Osteoblast (primary cell): ENCODE data around the gene TTC28. TPM values are rescaled to one million over a fixed set of nuclear protein-coding genes. Genes with fewer than 3 reads are reported as not detected.

Source experiments
- DNase-seq: peaks from one replicate; pipeline ENCODE4 v3.0.0; 2011; ENCODE audit warnings: low spot score, mixed read lengths; ENCODE audit not compliant: insufficient read length; ENCODE audit errors: missing footprints
- H2AFZ ChIP-seq: 2 replicates; pipeline ENCODE4 v1.6.0; 2011; ENCODE audit warnings: mild to moderate bottlenecking, low read length
- H3K27ac ChIP-seq: 2 replicates; pipeline ENCODE4 v1.5.1; 2011; ENCODE audit warnings: mild to moderate bottlenecking, low read depth, low read length, moderate library complexity
- H3K27me3 ChIP-seq: 2 replicates; pipeline ENCODE4 v1.6.0; 2012; ENCODE audit warnings: mild to moderate bottlenecking, control low read depth, inconsistent platforms, low read length, moderate library complexity; ENCODE audit not compliant: insufficient read depth
- H3K36me3 ChIP-seq: 2 replicates; pipeline ENCODE4 v1.5.1; 2011; ENCODE audit warnings: mild to moderate bottlenecking, low read length, control low read depth, moderate library complexity; ENCODE audit not compliant: insufficient read depth
- H3K4me1 ChIP-seq: 2 replicates; pipeline ENCODE4 v1.5.1; 2011; ENCODE audit warnings: mild to moderate bottlenecking, low read length, control low read depth, moderate library complexity; ENCODE audit not compliant: insufficient read depth
- H3K4me2 ChIP-seq: 2 replicates; pipeline ENCODE4 v1.6.0; 2011; ENCODE audit warnings: mild to moderate bottlenecking, low read length; ENCODE audit not compliant: insufficient read depth
- H3K4me3 ChIP-seq: fragments of 200-600 bp; sonication (generic); 3 replicates; pipeline ENCODE4 v1.5.1; 2012; ENCODE audit warnings: mild to moderate bottlenecking, low read length, inconsistent platforms; ENCODE audit not compliant: insufficient read depth
- H3K79me2 ChIP-seq: 2 replicates; pipeline ENCODE4 v1.6.0; 2012; ENCODE audit warnings: mild to moderate bottlenecking, low read length, control low read depth, inconsistent platforms; ENCODE audit not compliant: insufficient read depth
- H3K9me3 ChIP-seq: 2 replicates; pipeline ENCODE4 v1.5.1; 2011; ENCODE audit warnings: low read depth, low read length, control low read depth
- H4K20me1 ChIP-seq: 2 replicates; pipeline ENCODE4 v1.6.0; 2012; ENCODE audit warnings: mild to moderate bottlenecking, low read length, control low read depth; ENCODE audit not compliant: insufficient read depth
- CTCF ChIP-seq: IDR thresholded peaks from 2 replicates; pipeline ENCODE4 v1.5.1; 2011; ENCODE audit warnings: mild to moderate bottlenecking, low read depth, low read length, moderate library complexity; ENCODE audit errors: extremely low read depth
- total RNA-seq: library from RNA; depleted of rRNA; stranded (reverse); fragments of >200 nt; gene quantifications from 2 replicates; pipeline ENCODE4 v1.2.3, GENCODE V29; 2012

Gene TTC28
- total RNA-seq, 1 donor = 48.1 TPM

GRCh38 chr22:28630177-28630574 is 49.5 kb downstream of the TTC28 start:
- Histone ChIP-seq H3K4me2 (no peak overlapping the region), H3K36me3 (peaks cover 5% of the 10 kb centered on the region), H3K27ac (no peak overlapping the region), H3K4me3 (no peak overlapping the region), H3K4me1 (no peaks in the 10 kb centered on the region), H3K79me2 (no peaks in the 10 kb centered on the region), H4K20me1 (no peaks in the 10 kb centered on the region), H2AFZ (no peak overlapping the region), H3K27me3 (no peaks in the 10 kb centered on the region), H3K9me3 (no peaks in the 10 kb centered on the region)
- no peak for TF ChIP-seq CTCF
- DNase-seq = no peak

GRCh38 chr22:28629420-28630176 is 50.0 kb downstream of the TTC28 start:
- Histone ChIP-seq H2AFZ (peak overlapping the region; percentile 38), H3K4me1 (no peaks in the 10 kb centered on the region), H3K36me3 (peaks cover 5% of the 10 kb centered on the region), H3K9me3 (no peaks in the 10 kb centered on the region), H3K79me2 (no peaks in the 10 kb centered on the region), H3K27me3 (no peaks in the 10 kb centered on the region), H3K27ac (no peak overlapping the region), H3K4me3 (no peak overlapping the region), H4K20me1 (no peaks in the 10 kb centered on the region), H3K4me2 (no peak overlapping the region)
- TF ChIP-seq CTCF = no peak
- DNase-seq = no peak

GRCh38 chr22:28628766-28629165 is 50.9 kb downstream of the TTC28 start:
- Histone ChIP-seq H3K4me2 (no peak overlapping the region), H2AFZ (no peak overlapping the region), H4K20me1 (no peaks in the 10 kb centered on the region), H3K27me3 (no peaks in the 10 kb centered on the region), H3K9me3 (no peaks in the 10 kb centered on the region), H3K27ac (no peak overlapping the region), H3K4me3 (no peak overlapping the region), H3K4me1 (no peaks in the 10 kb centered on the region), H3K79me2 (no peaks in the 10 kb centered on the region), H3K36me3 (peaks cover 5% of the 10 kb centered on the region)
- DNase-seq = no peak
- TF ChIP-seq CTCF = no peak

- H4K20me1 ChIP-seq = no peaks in the 10 kb centered on the region
- H3K9me3 ChIP-seq = no peaks in the 10 kb centered on the region
- no peaks in the 10 kb centered on the region for H3K4me1 ChIP-seq
- no peak for DNase-seq
- no peak overlapping the region for H3K27ac ChIP-seq
- H3K4me3 ChIP-seq = no peak overlapping the region
- H3K4me2 ChIP-seq = no peak overlapping the region
- H3K36me3 ChIP-seq = peaks cover 5% of the 10 kb centered on the region
- no peaks in the 10 kb centered on the region for H3K27me3 ChIP-seq
- no peak for TF ChIP-seq CTCF
- no peaks in the 10 kb centered on the region for H3K79me2 ChIP-seq
- H2AFZ ChIP-seq = no peak overlapping the region
Observed at GRCh38 chr22:28627791-28628190, 51.8 kb downstream of the TTC28 start.
